ENCODE measurements around the gene LSM12. TPM values are rescaled to one million over a fixed set of nuclear protein-coding genes. Genes with fewer than 3 reads are reported as not detected.

The LSM12 gene
- total RNA-seq, 2 experiments from 2014 or later: 34.6 to 36.1 TPM

DNA sequence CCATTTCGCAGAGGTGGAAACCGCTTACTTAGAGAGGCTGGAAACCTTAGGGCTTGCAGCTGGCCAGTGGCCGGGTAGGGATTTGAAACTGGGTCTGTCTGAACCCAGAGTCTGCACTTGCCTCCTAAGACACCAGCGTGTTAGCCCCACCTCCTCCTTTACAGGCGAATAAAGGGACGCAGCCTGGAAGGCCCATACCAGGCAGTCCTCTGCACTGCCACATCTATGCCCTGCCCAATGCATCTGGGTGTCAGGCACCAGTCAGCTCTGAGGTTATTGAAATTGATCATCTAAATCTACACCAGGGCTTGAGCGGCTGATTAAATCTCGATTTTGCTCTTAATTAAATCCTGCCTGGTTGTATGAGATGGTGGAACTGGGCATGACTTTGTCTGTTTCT lies 82.0 kb downstream of the LSM12 start:
- peaks cover 81% of the 10 kb centered on the region for H3K27me3 Mint-ChIP-seq

More for the DNA sequence above, 82.0 kb downstream of the LSM12 start:
- Histone ChIP-seq H3K36me3 (ENCODE audit: insufficient read depth, low read length) (no peaks in the 10 kb centered on the region), H3K27ac (ENCODE audit: low read depth in 1 of 2, low read length in 2 of 2) (no peak overlapping the region), H3K9me3 (ENCODE audit: control insufficient read depth in 1 of 2, insufficient read depth in 1 of 2, low read length in 2 of 2) (peaks cover 0 to 6% of the 10 kb centered on the region in 2 experiments), H3K27me3 (ENCODE audit: control insufficient read depth in 1 of 2, insufficient read depth in 2 of 2, low read length in 2 of 2) (peaks cover 35 to 63% of the 10 kb centered on the region in 2 experiments), H3K4me1 (ENCODE audit: insufficient read depth, low read length) (peaks cover 15% of the 10 kb centered on the region), H3K4me3 (ENCODE audit: low read length) (no peak overlapping the region)
- H3K27ac Mint-ChIP-seq: no peak overlapping the region
- ATAC-seq (ENCODE audit: poor library complexity) (no peak), DNase-seq (no peak)
- H3K9me3 Mint-ChIP-seq: no peaks in the 10 kb centered on the region
- ChIA-PET CTCF (no interaction called here), POLR2A (no interaction called here)
- no peaks in the 10 kb centered on the region for H3K4me1 Mint-ChIP-seq (ENCODE audit: low read depth)
- TF ChIP-seq, protein P1, sequence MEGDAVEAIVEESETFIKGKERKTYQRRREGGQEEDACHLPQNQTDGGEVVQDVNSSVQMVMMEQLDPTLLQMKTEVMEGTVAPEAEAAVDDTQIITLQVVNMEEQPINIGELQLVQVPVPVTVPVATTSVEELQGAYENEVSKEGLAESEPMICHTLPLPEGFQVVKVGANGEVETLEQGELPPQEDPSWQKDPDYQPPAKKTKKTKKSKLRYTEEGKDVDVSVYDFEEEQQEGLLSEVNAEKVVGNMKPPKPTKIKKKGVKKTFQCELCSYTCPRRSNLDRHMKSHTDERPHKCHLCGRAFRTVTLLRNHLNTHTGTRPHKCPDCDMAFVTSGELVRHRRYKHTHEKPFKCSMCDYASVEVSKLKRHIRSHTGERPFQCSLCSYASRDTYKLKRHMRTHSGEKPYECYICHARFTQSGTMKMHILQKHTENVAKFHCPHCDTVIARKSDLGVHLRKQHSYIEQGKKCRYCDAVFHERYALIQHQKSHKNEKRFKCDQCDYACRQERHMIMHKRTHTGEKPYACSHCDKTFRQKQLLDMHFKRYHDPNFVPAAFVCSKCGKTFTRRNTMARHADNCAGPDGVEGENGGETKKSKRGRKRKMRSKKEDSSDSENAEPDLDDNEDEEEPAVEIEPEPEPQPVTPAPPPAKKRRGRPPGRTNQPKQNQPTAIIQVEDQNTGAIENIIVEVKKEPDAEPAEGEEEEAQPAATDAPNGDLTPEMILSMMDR (IDR thresholded peaks at IDR 0.05): no peak
- no peak overlapping the region for H3K4me3 Mint-ChIP-seq
- no peaks in the 10 kb centered on the region for H3K36me3 Mint-ChIP-seq (ENCODE audit: low read depth)
- intact Hi-C loops (cut with DNase I, micrococcal nuclease): no loop called here

Other genes with a start within 250 kb of the LSM12 start
- gene MPP3, start 233.5 kb downstream of the LSM12 start, total RNA-seq: under 1 TPM in 1 of 2 experiments, not detected in 1; 0.14 TPM
- gene CD300LG, start 219.5 kb downstream of the LSM12 start, total RNA-seq: not detected
- 1 to 10 TPM; 3.5 to 4.0 TPM for gene MPP2, start 159.1 kb downstream of the LSM12 start, total RNA-seq
- gene PPY, start 124.2 kb downstream of the LSM12 start, total RNA-seq: not detected
- not detected for gene PYY, start 112.7 kb downstream of the LSM12 start, total RNA-seq
- under 1 TPM; 0.14 to 0.56 TPM for gene NAGS, start 62.0 kb downstream of the LSM12 start, total RNA-seq
- 1 to 10 TPM; 8.8 to 9.7 TPM for gene TMEM101, start 51.7 kb downstream of the LSM12 start, total RNA-seq
- 1 to 10 TPM; 5.6 to 5.8 TPM for gene G6PC3, start 4.1 kb upstream of the LSM12 start, total RNA-seq
- 10 to 100 TPM; 92.0 to 92.5 TPM for gene HDAC5, start 57.0 kb upstream of the LSM12 start, total RNA-seq
- 1 to 10 TPM; 1.6 TPM for gene HROB, start 75.3 kb upstream of the LSM12 start, total RNA-seq
- gene ASB16, start 104.0 kb upstream of the LSM12 start, total RNA-seq: under 1 TPM in 1 of 2 experiments, not detected in 1; 0.11 TPM
- 10 to 100 TPM; 33.3 to 34.8 TPM for gene TMUB2, start 120.3 kb upstream of the LSM12 start, total RNA-seq
- gene ATXN7L3, start 133.2 kb upstream of the LSM12 start, total RNA-seq: 10 to 100 TPM; 85.2 to 99.2 TPM
- 100 to 1,000 TPM; 148 to 158 TPM for gene UBTF, start 153.0 kb upstream of the LSM12 start, total RNA-seq
- not detected for gene SLC4A1, start 201.5 kb upstream of the LSM12 start, total RNA-seq
- not detected for gene RUNDC3A, start 241.9 kb upstream of the LSM12 start, total RNA-seq

Measured in CD4-positive, alpha-beta T cell (primary cell).